ENCODE results near the gene SLC24A4.
A peak's percentile ranks its signal among the peaks of the same experiment; 100 is the strongest.

SLC24A4 gene

DNA sequence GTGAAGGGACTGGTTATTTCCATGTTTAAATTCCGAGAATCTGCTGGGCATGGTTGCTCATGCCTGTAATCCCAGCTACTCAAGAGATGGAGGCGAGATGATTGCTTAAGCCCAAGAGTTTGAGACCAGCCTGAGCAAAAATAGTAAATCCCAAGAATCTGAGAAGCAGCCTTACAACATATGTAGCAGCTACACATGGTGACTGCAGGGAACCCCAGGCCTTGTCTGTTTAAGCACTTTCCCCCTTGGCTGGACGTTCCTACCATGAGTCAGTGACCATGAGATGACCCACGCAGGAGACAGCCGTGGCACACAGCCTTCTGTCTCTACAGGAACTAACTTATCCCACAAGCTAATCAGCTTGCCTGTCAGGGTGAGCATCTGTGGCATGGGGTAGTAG lies 5.5 kb upstream of the SLC24A4 start:
- DNase-seq = no peak

DNA sequence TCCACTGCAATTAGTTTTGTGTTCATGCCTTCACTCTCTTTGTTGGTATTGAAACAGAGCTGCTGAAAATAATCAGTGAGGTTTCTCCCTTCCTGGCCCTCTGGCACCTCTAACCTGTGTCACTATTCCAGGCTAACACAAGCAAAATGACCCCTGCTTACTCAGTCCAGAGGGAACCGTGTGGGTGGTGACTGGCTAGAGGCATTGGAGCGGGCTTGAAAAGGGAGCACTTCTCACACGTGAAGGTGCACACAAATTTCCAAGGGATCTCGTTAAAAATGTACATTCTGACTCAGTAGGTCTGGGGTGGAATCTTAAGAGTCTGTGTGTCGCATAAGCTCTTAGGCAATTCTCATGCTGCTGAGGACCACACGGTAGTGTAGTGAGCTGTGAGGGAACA lies 1.3 kb upstream of the SLC24A4 start:
- DNase-seq = no peak

DNA sequence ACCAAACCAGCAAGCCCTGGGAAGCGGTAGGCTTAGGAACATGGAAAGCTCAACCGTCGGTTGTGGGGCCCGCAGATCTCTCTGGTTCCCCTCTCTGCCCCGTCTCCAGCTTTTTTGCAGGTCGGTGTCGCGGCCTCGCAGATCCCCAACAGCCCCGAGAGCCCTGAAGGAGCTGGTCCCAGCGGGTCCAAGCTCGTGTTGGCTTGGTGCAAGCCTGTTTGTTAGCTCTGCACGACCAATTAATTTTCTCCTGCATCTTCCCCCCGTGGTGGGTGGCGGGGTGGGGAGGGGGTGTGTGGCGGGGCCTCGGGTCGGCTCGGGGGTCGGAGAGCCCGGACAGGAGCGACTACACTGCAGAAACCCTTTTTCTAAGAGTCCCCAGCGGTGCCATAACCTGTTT lies 449 bp upstream of the SLC24A4 start:
- no peak for DNase-seq

DNA sequence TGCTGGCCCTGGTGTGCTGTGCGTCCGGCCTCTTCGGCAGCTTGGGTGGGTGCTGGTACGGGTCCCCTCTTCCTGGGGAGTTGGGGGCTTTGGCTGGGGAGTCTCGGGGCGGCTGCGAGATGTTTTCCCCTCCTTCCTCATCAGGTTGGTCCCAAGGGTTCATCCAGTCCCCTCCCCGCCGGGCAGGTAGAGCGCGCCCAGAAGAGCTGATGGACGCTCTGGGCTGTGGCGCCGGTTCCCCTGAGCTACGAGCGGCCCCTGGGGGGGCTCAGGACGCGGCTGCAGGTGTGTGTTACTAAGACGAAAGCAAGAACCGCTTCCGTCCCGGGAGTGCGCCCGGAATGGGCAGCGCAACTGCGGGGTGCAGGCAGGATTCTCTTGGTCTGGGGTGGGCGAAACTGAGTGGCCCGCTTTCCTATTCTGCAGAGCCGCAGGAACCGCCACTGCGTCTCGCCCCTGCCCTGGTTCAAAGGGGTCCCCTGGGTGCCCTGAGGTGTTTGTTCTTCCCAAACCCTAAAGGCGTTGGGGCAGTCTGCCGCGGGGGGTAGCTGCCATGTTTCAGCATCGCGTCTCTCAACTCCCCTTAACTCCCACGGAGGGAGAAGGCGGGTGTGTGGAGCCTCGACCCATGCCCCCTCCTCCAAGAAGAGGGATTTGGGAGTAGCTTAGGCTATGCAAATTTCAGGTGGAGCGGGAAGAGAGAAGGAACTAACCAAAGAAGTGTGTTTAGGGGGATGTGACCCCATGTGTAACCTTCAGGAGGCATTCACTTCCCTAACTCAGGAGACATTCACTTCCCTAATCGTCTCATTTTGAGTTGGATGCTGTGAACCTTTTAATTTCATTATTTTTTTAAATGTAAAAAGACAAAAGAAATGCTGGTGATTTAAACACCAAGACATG lies 1.2 kb downstream of the SLC24A4 start:
- DNase-seq = no peak

DNA sequence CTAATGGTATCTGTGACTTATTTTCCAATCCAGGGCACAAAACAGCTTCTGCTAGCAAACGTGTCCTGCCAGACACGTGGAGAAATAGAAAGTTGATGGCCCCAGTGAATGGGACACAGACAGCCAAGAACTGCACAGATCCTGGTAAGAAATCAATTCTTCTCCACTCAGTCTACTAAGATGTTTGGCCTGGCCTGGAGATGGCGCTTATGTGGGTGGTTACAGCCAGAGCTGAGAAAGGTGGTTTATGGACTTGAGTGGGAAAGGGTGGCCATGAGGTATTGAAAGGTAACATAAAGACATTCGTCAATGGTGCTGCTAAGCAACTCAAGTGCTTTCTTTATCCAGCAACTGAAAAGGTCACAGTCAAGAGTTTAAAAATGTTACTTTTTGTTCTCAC lies 2.9 kb downstream of the SLC24A4 start:
- DNase-seq = no peak

DNA sequence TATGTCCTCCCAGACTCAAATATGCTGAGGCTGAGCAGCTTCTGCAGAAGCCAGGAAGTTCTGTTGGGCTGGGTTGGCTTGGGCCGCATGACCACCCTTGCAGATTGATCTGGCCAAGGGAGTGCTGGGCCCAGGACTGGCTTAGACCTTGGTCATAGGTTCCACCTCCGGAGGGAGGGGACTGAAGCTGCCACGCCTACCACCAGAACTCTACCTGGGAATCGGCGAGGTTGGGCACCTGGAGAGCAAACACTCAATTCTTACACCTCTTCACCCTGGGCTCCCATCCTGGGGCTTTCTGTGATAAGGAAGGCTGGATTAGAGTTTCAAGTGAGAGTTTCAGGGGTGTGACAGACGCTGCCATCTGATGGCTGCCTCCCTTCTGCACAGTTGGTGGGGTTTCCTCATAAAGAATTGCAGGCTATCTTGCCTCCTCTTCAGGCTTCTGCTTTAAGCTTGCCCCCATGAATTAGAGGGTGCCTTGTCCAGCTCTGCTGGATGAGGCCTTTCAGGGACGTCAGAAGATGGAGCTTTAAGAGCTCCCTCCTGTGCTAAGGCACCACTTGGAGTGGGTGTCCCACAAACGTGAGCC lies 5.8 kb downstream of the SLC24A4 start:
- DNase-seq = no peak

DNA sequence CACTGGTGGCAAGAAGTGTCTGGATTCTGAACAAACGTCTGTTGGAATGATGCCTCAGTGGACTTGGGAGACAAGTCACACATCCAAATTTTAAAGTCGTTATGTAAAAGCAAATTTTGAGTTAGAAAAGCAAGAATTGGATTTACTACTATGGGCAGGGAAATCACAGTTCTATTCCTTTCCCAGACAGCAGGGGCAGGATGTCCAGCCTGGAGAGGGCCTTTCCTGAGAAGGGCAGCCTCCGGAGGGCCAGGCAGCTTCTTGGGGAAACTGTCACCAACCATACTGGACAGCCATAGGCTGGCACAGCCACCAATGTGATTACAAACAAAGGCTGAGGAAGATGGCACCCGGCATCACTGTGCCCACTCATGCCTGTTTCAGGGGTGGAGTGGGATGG lies 11.1 kb downstream of the SLC24A4 start:
- DNase-seq = no peak

DNA sequence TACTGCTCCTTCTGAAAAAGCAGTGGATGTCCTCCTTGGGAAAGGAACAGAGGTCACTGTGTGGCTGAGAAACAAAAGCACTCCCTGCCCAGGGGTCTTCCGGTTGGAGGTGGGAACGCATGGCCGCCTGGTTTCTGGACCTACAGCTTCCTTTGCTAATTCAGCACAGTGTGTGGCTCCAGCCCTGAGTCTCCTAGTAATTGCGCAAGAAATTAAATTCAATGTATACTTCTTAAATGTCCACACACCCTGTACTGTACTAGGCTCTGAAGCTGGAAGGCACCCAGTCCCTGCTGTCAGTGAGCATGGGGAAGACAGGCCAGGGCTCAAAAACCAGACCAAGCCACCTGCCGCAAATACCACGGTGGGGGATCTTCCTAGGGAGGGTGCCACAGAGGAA lies 13.4 kb downstream of the SLC24A4 start:
- no peak for DNase-seq

DNA sequence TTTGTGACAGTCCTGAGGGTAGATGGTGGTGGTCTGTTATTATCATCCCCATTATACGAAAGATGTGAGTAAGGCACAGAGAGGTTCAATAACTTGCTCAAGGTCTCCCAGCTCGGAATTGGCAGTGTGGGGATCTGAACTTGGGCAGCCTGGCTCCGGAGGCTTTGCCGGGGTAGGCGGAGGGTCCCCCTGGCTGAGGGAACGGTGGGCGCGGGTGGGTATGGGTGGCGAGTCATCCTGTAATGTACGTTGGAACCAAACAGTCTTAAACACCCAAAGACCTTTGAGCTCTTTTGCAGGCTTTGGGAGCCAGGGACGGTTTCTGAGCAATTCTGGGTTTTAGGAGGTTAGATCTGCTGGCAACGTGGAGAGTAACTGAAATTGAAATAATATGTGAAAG lies 16.5 kb downstream of the SLC24A4 start:
- no peak for DNase-seq

DNA sequence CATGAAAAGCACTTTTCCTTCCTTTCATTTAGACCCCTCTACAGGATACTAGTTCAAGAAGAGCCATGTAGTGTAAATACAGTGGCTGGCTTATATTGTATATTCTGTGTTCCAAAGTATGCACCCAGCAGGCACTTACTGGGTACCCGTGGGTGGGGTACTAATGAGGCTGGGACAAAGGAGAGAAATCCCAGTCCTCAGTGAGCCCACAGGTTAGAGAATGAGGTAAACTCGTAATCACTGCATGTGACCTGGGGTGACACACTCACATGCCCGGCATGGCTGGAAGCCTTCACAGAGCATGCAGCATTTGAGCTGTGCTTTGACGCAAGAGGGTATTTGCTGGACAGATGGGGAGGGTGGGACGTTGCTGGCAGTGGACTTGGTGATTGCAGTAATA lies 17.1 kb downstream of the SLC24A4 start:
- no peak for DNase-seq

DNA sequence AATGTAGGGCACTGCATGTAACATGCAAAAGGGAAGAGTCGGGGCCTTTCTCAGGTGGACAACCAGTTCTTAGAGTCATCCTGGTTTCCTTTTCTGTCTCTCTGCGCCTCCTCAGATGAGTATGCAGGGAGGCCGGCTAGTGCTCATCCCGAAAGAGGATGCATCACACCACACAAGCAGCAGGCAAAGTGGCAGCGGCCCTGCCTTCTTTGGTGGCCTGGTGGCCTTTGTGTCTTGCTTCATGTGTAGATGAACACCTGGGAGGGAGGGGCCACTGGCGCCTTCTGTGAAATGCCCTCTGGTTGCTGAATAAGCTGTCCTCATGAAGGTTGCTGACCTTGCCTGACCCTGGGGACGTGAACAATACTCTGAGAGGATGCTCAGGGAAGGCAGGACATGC lies 18.0 kb downstream of the SLC24A4 start:
- DNase-seq = no peak

DNA sequence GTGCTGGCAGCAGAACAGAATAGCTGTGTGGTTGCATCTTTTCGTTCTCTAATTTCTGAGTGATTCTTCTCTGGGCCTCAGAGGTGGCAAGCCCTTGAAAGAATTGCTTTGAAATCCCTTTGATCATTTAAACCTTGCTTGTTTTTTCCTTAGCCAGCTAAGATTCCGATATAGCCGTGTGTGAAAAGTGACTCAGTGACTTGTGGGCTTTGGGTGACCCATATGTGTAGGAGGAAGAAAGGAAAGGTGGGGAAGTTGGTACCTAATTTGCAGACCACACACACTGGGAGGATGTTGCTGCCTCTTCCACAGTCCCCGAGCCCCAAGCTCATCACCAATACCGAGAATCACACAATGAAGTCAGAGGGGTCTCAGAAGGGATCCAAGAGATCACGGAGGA lies 18.8 kb downstream of the SLC24A4 start:
- DNase-seq = no peak

DNA sequence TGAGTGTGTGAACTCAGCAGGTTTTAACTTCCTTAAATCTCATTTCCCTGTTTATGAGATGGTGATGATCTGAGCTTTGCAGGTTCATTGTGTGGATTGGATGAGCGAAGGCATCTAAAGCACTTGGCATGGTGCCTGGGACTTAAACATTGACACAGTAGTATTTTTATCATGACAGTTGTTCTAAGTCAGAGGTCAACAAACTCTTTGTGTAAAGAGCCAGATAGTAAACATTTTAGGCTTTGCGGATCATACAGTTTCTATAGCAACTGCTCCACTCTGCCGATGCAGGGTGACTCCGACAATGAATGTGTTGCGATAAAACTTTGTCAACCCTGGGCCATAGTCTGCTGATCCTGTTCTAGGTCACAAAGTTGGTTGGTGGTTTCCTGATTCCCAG lies 25.2 kb downstream of the SLC24A4 start:
- DNase-seq = no peak

DNA sequence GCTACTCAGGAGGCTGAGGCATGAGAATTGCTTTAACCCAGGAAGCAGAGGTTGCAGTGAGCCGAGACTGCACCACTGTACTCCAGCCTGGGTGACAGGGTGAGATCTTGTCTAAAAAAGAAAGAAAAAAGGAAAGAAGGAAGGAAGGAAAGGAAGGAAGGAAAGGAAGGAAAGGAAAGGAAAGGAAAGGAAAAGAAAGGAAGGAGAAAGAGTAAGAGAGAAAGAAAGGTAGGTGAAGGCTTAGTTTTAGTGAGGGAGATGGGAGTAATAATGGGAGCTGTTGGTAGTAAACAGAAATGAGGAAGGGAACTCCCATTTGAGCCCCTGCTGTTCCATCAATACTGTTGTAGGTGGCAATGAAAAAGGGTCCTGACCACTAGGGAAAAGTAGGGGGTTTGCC lies 28.8 kb downstream of the SLC24A4 start:
- DNase-seq = no peak

DNA sequence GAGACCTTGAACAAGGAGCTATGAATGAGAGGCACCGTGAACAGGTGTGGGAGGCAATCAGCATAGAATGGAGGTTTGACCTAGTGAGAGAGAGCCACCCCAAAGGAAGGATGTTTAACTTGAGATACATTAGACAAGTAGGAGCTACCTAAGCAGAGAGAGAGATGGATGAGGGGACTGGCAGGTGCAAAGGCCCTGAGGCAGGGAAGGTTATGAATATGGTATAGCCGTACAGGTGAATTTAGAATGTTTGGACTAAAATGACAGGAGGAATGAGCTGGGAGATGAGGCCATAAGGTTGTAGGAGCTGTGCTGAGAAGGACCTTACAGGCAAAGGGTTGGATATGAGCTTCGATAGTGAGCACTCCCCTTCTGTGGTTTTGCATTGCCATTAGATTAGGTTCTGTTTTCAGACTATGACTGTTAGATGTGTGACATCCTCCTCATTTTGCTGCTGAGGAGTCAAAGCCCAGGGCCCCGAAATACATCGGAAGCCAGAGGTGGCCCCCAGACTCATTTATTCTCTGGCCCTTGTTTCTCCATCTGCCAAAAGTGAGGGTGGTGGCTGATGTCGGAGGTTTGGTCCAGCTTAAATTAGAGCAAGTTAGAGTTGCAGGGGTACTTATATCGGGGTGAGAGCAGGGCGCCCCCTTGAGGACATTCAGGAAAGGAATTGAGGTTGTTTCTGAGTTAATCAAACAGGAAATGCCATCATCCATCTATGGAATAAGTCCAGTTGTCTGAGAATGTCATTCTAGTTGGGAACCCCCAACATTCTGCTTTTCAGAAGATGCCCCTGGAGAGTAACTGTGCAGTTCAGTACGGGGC lies 29.4 kb downstream of the SLC24A4 start:
- DNase-seq = peak; percentile 49 to 69

DNA sequence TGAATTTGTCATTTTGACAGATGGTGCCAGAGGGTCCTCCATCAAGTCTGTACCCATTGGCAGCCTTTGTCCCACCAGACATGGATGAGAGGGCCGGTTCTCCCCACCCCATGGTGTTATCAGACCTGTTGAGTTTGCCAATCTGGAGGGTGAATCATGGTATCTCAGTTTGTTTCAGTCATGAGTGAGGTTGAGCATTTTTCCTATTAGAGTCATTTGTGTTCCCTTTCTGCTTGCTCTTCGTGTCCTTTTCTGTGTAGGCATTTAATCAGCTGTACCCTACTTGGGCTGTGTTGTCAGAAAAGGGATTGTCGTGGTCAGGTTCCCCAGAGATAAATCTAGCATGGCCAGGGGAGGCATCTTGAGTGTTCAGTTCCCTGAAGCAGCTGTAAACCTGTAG lies 30.5 kb downstream of the SLC24A4 start:
- DNase-seq = no peak

DNA sequence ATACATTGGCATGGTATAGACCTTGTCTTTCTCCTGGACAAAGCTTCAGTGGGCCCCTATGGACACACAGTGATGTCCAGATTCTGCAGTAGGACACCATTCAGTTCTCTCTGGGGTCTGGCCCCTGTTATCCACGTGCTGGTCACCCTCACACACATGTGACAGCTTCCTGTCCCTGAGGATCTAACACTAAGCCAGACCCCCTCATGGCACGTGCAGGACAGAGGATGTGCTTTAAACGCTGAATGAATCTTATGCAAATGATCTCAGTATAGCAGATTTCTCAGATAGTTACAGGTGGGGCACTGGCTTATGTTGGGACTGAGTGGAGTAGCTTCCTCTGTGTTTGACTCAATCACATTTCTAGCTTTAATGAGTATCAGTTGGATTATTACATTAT lies 33.7 kb downstream of the SLC24A4 start:
- no peak for DNase-seq

DNA sequence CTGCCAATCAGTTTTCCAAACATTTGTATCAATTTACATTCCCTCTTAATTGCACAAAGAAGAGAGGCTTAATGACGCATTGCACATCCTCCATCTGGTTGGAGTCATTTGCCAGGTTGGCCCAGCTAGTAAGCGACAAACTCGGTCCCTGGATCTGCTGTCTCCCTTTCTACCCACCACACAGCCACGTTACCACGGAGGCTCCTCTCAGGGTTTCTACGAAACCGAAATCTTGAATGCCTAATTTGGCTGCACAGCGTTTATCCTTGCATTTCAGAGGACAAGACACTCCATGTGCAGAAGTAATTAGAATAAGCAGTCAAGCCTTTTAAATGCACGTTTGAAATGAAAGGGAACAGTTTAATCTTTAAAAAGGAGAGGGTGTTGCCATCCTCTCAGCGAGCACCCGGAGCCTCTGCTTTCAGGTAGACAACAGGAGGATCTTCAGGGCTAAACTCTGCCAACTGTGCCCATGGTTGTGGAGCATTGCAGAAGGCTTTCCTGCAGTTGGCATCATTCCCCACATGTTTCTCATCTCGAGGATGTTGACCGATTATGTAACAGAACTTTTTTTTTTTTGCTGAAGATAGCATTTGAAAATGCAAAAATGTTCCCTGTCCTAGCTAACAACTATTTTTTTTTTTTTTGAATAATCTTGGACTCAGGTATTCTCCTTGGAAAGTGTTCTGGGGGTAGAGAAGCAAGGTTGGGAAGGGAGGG lies 37.8 kb downstream of the SLC24A4 start:
- no peak for DNase-seq

DNA sequence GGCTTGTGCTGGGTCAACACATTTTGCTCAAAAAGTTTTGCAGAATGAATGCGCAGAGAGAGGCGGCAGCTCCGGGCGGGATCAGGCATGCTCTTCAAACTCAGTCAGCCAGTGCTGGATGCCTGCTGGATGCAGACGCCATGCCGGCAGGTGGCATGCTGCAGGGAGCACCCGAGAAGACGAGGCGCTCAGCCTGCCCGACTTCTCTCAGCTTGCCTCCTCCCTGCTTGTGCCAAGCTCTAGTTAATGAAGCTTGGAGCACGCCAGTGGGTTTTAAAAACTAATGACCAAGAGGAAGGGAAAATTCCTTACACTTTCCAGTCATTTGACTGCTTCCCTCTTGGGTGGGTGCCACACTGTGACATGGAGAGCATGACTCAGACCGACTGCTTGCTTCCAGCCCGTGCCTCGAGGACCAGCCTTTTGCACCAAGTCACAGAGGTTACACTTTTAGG lies 39.8 kb downstream of the SLC24A4 start:
- no peak for DNase-seq

DNA sequence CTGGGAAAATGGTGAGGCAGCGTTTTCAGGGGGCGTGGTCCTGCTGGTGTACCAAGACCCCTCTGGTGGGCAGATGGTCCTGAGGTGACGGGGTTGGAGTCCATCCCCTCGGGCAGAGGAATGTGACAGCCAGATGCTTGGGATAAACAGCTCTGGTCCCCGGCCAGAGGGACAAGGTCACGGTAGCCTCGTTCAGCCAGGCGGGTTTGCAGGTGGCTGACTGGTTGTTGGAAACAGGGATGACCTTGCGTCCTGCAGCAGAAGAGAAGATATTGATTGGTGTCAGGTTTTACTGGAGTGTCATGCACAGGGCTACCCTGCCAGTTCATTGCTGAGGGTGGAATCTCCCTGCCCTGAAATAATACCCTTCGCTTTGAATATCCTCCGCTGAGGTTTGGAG lies 43.3 kb downstream of the SLC24A4 start:
- DNase-seq = no peak

DNA sequence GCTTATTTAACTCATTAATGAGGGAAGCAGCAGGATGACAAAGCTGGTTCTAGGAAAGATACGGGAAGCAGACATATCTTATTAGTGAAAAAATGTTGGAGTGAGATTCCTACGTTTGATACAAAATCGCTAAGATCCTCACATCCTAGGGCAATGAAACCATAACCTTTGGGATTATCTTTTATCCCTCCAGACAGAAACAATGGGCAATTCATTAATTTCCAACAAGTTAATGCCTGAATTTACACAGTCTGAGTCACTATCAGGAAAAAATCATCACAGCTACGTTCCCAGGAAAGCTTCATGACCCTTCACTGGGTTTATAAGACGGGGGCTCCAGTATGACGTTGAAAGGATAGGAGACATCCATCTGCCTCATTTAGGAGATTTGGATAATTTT lies 45.0 kb downstream of the SLC24A4 start:
- no peak for DNase-seq

DNA sequence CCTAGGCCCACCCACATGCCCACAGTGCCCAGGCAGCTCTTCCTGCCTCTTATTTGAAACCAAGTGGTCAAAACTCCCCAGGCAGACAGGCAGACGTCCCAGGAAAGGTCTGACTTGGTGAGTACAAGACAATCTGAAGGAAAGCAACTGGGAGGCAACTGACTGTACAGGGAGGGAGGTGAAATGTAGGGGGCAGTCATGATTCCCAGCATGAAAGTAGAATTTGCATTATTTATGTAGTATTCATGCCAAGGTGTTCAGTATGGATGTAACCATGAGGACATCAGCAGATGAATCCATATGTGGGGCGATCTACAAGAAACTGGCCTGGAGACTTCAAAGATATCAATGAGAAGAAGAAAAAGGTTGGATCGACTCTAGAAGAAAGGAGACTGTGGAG lies 46.1 kb downstream of the SLC24A4 start:
- DNase-seq = no peak

DNA sequence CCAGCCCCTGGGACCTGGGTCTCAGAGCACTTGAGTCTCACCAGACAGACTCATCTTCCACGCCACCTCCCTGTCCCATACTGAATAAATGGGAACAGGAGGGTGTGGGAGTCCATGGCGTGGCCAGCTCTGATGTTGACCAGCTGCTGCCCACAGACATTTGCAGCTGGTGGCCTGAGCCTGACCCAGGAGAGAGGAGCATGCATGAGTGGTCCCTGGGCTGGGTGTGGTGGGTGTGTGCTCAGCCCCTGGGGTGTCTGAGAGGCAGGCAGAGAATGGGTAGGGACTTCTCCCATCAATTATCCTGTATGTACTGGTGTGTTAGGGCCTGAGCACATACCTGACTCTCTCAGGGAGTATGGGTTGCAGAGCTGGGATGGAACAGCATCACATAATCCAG lies 49.3 kb downstream of the SLC24A4 start:
- DNase-seq = no peak
